ENCODE data around the gene RARA.

RARA gene

DNA sequence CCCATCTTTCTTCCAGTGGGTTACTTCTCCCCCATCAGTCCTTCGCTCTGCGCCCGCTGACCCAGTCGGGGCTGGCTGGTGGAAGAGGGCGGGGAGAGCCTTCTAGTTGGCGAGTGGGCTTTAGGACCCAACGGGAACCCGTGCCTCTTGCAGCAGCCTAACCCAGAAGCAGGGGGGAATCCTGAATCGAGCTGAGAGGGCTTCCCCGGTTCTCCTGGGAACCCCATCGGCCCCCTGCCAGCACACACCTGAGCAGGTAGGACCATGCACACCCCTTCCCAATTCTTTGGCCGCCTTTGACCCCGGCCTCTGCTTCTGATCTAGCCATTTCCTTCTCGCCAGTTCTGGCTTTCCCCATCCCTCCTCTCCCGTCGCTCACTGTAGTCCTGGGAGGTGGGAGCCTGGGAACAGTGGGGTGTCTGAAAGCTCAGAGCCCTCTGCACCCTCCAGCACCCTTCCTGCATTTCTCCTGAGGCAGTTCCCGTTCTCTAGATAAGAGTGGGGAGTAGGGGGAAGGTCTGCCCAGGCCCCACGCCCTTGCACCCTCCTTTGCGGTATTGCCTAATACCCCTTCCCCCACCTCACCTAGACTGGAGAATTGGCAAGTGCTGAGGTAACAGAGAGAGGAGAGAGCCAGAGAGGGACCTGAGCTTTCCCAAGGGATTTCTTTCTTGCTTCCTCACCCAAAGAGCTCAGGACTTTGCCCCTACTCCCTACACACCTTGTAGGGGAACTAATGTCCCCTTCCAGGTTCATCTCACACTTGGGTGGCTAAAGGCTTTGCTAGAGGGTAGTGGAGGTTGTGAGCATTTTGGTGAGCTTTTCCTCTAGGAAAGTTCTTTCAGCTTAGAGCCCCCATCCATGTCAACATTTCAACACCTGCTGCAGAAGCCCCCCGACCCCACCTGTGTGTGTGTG is at the start of gene RARA:
RARA (plus strand) TSS at position 150 of the 918 bp plus-strand sequence. CDS start 22,039 bp downstream, outside the sequence.
- DNase-seq, result peak in 1 of 2 experiments; percentile 55

DNA sequence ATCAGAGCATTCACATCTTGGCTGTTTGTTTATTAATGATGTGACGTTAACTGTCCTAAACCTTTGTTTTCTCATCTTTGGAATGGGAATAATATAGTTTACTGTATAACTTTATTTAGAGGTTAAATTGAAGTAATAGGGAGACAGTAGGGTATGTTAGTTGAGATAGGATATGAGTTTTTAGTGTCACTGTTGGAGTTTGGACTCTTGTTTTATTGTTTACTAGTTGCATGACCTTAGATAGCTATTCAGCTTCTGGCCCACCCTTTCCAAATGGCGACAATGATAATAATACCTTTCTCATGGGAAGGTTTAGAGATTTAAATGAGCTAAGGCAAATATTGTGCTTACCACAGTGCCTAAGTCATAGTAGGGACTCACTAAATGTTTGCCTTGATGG is 49.5 kb upstream of the RARA start:
- DNase-seq, result no peak

DNA sequence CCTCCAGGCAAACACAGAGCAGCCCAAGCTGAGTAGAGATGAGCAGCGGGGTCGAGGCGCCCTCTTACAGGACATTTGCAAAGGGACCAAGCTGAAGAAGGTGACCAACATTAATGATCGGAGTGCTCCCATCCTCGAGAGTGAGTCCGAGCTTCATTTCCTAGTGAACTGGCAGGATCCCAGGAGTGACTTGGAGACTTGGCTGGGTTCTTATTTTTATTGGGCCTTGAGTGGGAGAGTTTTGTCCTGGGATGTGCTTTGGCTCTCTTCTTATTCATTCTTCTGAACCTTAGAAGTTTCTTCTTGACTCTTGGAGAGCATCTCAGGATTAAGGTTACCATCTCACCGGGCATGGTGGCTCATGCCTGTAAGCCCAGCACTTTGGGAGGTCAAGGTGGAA is 48.5 kb upstream of the RARA start:
- DNase-seq, result no peak

DNA sequence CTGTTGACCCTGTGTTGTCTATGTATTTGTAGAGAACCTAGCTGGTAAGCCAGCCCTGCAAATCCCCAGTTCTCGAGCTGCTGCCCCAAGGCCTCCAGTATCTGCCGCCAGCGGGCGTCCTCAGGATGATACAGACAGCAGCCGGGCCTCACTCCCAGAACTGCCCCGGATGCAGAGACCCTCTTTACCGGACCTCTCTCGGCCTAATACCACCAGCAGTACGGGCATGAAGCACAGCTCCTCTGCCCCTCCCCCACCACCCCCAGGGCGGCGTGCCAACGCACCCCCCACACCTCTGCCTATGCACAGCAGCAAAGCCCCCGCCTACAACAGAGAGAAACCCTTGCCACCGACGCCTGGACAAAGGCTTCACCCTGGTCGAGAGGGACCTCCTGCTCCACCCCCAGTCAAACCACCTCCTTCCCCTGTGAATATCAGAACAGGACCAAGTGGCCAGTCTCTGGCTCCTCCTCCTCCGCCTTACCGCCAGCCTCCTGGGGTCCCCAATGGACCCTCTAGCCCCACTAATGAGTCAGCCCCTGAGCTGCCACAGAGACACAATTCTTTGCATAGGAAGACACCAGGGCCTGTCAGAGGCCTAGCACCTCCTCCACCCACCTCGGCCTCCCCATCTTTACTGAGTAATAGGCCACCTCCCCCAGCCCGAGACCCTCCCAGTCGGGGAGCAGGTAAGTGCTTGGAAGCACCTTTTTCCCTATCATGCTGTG is 44.4 kb upstream of the RARA start:
- no peak for DNase-seq

DNA sequence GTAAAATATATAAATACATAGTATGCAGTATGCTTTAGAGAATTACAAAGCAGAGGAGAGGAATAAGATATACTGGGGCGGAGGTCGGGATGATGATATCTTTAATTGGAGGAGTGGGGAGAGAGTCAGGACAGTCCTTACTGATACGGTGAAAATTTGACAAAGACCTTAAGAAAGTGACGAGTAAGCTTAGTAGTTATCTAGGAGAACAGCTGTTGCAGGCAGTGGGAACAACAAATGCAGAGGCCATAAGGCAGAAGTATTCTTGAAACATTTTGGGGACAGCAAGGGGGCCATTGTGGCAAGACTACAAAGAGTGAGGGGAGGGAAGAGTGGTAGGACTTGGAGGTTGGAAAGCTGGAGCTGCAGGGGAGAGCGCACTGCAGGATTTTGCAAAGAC is 43.6 kb upstream of the RARA start:
- DNase-seq, result no peak

DNA sequence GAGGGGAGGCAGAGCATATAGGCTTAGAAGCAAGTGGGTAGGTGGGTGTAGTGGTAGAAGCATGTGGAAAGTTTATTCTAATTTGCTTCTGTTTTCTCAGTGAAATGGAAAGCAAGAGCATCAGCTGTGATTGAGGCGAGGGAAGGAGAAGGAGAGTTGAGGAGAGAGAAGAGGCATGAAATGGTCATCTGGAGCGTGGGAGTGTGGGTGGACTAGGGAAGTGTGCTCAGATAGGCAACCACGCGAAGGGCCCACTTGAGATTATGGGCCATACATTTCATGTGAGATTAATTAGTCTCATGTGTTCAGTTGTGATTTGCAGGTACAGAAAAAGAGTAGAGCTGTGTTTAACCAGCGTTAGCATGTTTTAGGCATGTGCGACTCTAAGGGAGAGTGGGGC is 42.1 kb upstream of the RARA start:
- DNase-seq, result no peak

GRCh38 chr17:40268141-40268712 is 40.8 kb upstream of the RARA start:
- DNase-seq, result no peak

GRCh38 chr17:40278414-40278813 is 30.6 kb upstream of the RARA start:
- no peak for DNase-seq

- no peak for DNase-seq
Measured at GRCh38 chr17:40279402-40279801, 29.6 kb upstream of the RARA start.

DNA sequence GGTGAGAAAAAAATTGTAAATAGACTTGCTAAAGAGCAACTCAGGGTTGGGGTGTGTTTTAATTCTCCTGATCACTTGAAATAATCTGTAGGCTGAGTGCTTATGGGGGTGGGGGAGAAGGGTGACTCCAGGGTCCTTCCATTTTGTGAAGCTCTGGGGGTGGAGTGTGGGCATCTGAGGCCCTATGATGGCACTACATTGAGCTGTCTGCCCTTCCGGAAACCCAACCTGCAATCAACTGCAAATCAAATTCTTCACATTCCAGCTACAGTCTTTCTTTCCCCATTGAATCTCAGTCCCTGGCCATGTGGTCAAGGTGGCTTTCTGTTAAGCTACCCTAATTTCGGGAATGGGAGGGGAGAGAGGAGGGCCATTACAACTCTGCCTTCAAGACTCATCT is 27.3 kb upstream of the RARA start:
- no peak for DNase-seq

DNA sequence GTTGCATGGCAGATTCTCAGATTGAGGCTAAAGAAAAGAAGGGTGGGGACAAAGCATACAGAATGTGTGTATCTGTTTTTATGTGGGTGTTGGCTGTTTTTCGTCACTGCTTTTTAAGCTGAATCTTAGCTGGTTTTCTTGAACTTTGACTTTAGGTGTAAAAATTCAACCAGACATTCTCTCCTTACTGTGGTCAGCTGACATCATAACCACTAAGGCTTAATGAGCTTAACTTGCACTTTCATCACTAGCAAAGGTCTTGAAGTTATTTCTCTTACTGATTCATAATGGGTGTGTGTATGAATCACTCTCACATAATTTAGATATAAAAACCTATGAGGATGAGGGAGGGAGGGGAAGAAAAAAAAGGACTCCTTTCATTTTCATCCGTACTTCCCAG is 25.3 kb upstream of the RARA start:
- no peak for DNase-seq

GRCh38 chr17:40284085-40284713 is 24.8 kb upstream of the RARA start:
- no peak for DNase-seq

DNA sequence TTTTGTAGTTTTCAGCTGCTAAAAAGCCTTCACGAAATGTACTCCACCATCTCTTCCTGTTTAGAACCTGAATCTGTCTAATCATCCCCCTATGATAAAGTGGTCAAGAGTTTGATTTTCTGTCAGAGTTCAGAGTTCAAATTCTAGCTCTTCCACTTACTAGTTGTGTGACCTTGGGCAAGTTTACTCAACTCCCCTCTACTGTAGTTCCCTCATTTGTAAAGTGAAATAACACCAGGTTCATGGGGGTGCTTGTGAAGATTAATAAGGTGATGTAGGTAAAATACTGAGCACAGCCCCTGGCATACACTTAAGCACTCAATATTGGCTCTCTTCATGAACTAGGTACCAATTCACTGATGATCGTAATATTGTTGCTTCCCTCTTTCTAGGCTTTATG is 22.5 kb upstream of the RARA start:
- DNase-seq, result no peak

- no peak for DNase-seq
Measured at GRCh38 chr17:40287159-40287493, 21.9 kb upstream of the RARA start.

DNA sequence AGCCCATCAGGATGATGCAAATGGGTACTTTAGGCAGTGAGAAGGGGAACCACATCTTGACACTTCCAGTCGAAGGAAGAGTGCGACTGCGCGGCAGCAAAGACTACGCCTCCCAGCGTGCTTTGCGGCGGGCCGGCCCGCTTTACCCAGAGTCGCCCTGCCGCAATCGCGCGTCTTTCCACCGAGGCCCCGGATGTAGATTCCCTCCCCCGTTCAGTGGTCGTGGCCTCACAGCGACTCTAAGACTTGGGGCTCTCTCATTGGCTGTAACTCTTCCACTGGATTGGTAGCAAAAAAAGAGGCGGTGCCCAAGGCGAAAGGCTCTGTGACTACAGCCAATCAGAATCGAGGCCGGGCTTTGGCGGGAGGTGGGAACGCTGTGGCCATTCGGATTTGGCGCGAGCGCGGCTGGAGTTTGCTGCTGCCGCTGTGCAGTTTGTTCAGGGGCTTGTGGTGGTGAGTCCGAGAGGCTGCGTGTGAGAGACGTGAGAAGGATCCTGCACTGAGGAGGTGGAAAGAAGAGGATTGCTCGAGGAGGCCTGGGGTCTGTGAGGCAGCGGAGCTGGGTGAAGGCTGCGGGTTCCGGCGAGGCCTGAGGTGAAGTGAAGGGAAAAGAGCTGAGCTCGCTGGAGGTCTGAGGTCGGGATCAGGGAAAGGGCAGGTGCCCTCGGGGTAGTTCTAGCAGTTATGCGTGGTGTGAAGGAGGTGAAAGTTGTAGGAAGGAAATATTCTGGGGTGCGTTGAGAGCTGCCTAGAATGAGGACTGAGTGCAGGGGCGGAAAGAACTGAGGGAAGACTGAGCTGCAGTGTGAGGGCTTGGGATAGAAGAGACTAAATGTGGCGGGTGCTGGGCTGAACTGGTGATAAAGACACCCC is 21.2 kb upstream of the RARA start, which contains the start of gene CDC6:
CDC6 (plus strand) TSS at position 386 of the 876 bp plus-strand sequence. CDS start 1,542 bp downstream, outside the sequence.
- DNase-seq, result peak; percentile 98

- no peak for DNase-seq
Measured at GRCh38 chr17:40290629-40291280, 18.2 kb upstream of the RARA start.

- no peak for DNase-seq
Measured at GRCh38 chr17:40291281-40291664, 17.7 kb upstream of the RARA start.

DNA sequence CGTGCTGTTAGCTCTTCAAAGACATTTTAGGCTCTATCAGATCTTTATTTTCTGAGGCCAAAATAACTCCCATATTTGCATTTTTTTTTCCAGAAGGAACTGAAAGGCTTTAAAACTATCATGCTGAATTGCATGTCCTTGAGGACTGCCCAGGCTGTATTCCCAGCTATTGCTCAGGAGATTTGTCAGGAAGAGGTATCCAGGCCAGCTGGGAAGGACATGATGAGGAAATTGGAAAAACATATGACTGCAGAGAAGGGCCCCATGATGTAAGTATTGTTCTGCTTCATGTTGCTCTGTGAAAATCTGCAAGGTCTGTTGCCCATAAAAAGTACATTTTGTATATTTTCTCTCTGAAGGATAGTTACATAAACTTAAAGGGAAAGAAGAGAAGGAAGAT is 15.6 kb upstream of the RARA start:
- DNase-seq, result no peak

DNA sequence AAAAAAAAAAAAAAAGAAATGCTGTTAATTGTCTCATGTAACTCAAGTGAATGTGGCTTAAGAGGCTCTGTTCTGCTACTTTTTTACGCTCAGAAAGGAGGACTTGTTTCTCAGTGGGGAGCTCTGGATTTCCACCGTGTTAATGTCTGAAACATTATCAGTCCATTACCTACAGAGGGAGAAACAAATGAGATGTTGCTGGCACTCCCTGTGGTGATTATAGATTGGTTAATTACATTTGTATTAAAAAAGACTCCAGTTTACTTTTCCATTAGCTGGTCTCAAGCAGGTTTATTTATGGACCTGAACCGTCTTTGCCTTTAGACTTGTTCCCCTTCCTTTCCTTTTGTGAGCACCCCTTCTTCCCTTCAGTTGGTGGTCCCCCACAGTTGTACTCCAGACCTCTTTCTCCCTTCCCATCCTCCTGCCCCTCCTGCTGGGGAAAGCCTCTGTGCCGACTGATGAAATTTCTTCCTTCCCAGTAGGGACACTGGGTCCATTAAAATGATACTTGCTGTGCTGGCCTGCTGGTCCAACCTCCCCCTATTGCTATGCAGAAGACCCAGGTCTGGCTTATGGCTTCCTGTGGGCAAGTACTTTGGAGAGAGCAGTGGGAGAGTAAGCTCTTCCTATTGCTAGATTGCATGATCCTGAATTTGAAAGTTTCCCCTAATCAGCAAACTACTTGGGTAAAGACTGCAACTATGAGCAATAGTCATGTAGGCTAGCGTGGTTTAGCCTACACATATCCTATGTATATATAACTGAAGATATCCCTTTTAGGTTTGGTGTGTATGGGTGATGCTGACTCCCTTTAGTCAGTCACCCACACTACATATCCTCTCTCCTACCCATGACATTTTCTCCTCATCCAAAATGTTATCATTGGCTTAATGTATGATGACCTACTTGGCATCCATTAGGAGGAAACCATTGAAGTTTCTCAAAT is 13.2 kb upstream of the RARA start:
- DNase-seq, result no peak

- no peak for DNase-seq
Measured at GRCh38 chr17:40297511-40297910, 11.5 kb upstream of the RARA start.

DNA sequence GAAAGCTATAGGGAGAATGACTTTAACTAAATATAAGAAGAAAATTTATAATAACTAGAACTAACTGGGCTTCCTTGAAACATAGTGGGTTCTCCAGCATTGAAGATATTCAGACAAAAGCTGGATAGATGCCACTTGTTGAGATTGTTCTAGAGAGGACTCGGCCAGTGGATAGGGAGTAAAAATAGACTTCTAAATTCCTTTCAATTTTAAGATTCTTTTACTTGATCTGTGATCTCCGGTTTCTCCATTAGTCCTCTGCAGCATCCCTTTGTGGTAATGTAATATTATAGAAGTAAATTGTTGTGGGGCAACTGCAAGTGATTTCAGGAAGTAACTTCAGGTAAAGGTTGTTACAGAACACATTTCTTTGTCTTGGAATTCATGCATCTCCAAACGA is 10.3 kb upstream of the RARA start:
- no peak for DNase-seq

Measured in activated T-cell treated with anti-CD3 and anti-CD28 coated beads, Interleukin-2, amount 50 U/mL, for 48 hours (primary cell).